DND-41 (cell line): ENCODE data around the gene CREB3L1.

ENCODE experiments used
- ATAC-seq: fragments of 200-7000 bp; cut with Tn5 transposase; 3 replicates; pipeline ENCODE4 v1.9.1; 2021; ENCODE audit warnings: low read depth; ENCODE audit not compliant: insufficient read depth
- DNase-seq: peaks from one replicate; pipeline ENCODE4 v3.0.0-alpha.2; 2020
- H2AFZ ChIP-seq: 2 replicates; pipeline ENCODE4 v1.6.0; 2012; ENCODE audit warnings: low read depth, low read length
- H3K27ac ChIP-seq: 2 replicates; pipeline ENCODE4 v1.5.1; 2012; ENCODE audit warnings: low read length, inconsistent platforms
- H3K27me3 ChIP-seq: fragments of 200-600 bp; sonication (generic); 2 replicates; pipeline ENCODE4 v1.6.0; 2012; ENCODE audit warnings: low read length, mild to moderate bottlenecking, inconsistent platforms; ENCODE audit not compliant: insufficient read depth, poor library complexity
- H3K36me3 ChIP-seq: 2 replicates; pipeline ENCODE4 v1.5.1; 2012; ENCODE audit warnings: low read length, inconsistent platforms; ENCODE audit not compliant: insufficient read depth
- H3K4me1 ChIP-seq: 2 replicates; pipeline ENCODE4 v1.5.1; 2012; ENCODE audit warnings: mild to moderate bottlenecking, low read length; ENCODE audit not compliant: insufficient read depth
- H3K4me2 ChIP-seq: 2 replicates; pipeline ENCODE4 v1.6.0; 2012; ENCODE audit warnings: mild to moderate bottlenecking, moderate library complexity, low read length, inconsistent platforms; ENCODE audit not compliant: insufficient read depth
- H3K4me3 ChIP-seq, 2 experiments: fragments of 200-600 bp in 1 of 2; shearing (Covaris generic) in 1 of 2; 2 replicates each; pipeline ENCODE4 v1.5.1; 2012 to 2016; ENCODE audit warnings: inconsistent platforms in 2 of 2, low read length in 2 of 2, mild to moderate bottlenecking in 2 of 2, low read depth in 1 of 2, moderate library complexity in 1 of 2
- H3K79me2 ChIP-seq: 2 replicates; pipeline ENCODE4 v1.6.0; 2012; ENCODE audit warnings: low read length, inconsistent platforms; ENCODE audit not compliant: insufficient read depth
- H3K9ac ChIP-seq: 2 replicates; pipeline ENCODE4 v1.6.0; 2012; ENCODE audit warnings: low read depth, mild to moderate bottlenecking, inconsistent platforms, low read length, moderate library complexity
- H3K9me3 ChIP-seq: 2 replicates; pipeline ENCODE4 v1.5.1; 2012; ENCODE audit warnings: low read length, moderate library complexity, mild to moderate bottlenecking, inconsistent platforms; ENCODE audit not compliant: insufficient read depth, severe bottlenecking
- H4K20me1 ChIP-seq: 2 replicates; pipeline ENCODE4 v1.6.0; 2012; ENCODE audit warnings: low read length; ENCODE audit not compliant: insufficient read depth
- EZH2 ChIP-seq: IDR thresholded peaks from 3 replicates; pipeline ENCODE4 v1.6.1; 2012; ENCODE audit warnings: borderline replicate concordance, low read depth, mild to moderate bottlenecking, moderate library complexity, low read length, inconsistent platforms; ENCODE audit not compliant: severe bottlenecking
- TF ChIP-seq, protein P1 (sequence below): IDR thresholded peaks from 2 replicates; pipeline ENCODE4 v1.5.1; 2012; ENCODE audit warnings: borderline replicate concordance, low read length, moderate library complexity, mild to moderate bottlenecking; ENCODE audit not compliant: poor library complexity, severe bottlenecking; ENCODE audit errors: extremely low read depth

Gene CREB3L1

DNA sequence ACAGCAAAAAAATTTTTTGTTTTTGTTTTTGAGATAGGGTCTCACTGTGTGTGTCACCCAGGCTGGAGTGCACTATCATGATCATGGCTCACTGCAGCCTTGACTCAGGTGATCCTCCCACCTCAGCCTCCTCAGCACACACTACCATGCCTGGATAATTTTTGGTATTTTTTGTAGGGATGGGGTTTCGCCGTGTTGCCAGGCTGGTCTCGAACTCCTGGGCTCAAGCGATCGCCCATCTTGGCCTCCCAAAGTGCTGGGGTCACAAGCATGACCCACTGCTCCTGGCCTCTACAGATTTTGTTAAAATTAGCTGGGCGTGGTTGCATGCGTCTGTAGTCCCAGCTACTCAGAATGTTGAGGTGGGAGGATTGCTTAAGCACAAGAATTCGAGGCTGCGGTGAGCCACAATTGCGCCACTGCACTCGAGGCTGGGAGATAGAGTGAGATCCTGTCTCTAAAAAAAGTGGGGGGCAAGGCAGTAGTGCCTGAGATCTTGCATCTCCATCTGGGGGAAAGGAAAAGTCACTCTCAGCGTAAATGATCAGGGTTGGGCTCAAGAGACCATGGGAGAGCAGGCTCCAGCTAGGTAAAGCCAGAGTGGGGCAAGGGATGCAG is 59.2 kb downstream of the CREB3L1 start:
- DNase-seq (no peak), ATAC-seq (no peak)
- H3K4me2 ChIP-seq: no peak overlapping the region
- H3K79me2 ChIP-seq: no peaks in the 10 kb centered on the region
- no peak overlapping the region for H2AFZ ChIP-seq
- H3K36me3 ChIP-seq: no peaks in the 10 kb centered on the region
- peaks cover 38% of the 10 kb centered on the region for H3K27me3 ChIP-seq
- H3K9ac ChIP-seq: no peak overlapping the region
- peaks cover 31% of the 10 kb centered on the region for H3K4me1 ChIP-seq
- peaks cover 14% of the 10 kb centered on the region for H4K20me1 ChIP-seq
- TF ChIP-seq, protein P1, sequence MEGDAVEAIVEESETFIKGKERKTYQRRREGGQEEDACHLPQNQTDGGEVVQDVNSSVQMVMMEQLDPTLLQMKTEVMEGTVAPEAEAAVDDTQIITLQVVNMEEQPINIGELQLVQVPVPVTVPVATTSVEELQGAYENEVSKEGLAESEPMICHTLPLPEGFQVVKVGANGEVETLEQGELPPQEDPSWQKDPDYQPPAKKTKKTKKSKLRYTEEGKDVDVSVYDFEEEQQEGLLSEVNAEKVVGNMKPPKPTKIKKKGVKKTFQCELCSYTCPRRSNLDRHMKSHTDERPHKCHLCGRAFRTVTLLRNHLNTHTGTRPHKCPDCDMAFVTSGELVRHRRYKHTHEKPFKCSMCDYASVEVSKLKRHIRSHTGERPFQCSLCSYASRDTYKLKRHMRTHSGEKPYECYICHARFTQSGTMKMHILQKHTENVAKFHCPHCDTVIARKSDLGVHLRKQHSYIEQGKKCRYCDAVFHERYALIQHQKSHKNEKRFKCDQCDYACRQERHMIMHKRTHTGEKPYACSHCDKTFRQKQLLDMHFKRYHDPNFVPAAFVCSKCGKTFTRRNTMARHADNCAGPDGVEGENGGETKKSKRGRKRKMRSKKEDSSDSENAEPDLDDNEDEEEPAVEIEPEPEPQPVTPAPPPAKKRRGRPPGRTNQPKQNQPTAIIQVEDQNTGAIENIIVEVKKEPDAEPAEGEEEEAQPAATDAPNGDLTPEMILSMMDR: no peak
- TF ChIP-seq EZH2: no peak
- H3K4me3 ChIP-seq: no peak overlapping the region
- no peaks in the 10 kb centered on the region for H3K9me3 ChIP-seq
- no peak overlapping the region for H3K27ac ChIP-seq

DNA sequence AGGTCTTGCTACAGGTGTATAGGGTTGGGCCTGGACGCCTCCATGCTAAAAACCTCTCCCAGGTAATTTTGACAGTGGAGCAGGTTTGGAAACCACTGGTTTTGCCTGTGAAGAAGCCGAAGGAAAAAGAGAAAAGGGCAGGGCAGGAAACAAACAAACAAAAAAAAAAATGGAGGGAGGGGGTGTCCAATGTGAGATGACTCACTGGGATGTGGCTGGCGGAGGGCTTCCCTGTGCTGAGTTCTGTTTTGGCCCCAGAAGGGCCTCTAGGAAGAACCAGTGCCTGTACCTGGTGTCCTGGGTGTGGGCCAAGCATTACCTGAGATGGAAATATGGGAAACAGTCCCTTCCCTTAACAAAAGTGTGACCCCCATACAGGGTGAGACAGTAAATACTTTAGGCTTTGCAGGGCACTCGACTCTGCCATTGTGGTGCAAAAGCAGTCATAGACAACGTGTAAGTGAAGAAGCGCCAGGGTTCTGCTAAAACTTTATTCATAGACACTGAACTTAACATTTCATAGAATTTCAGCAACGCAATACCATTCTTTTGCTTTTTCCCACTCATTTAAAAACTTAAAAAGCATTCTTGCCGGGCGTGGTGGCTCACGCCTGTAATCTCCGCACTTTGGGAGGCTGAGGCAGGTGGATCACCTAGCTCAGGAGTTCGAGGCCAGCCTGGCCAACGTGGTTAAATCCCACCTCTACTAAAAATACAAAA is 60.3 kb downstream of the CREB3L1 start:
- Histone ChIP-seq H3K9ac (no peak overlapping the region), H3K27me3 (peaks cover 28% of the 10 kb centered on the region), H2AFZ (no peak overlapping the region), H4K20me1 (peaks cover 7% of the 10 kb centered on the region; the same call in 1 of the 2 replicates), H3K79me2 (no peaks in the 10 kb centered on the region), H3K4me3 (no peak overlapping the region), H3K9me3 (no peaks in the 10 kb centered on the region), H3K36me3 (no peaks in the 10 kb centered on the region), H3K4me2 (no peak overlapping the region), H3K4me1 (peaks cover 31% of the 10 kb centered on the region), H3K27ac (no peak overlapping the region)
- ATAC-seq: no peak
- no peak for DNase-seq
- TF ChIP-seq, protein P1: no peak
- no peak for TF ChIP-seq EZH2

DNA sequence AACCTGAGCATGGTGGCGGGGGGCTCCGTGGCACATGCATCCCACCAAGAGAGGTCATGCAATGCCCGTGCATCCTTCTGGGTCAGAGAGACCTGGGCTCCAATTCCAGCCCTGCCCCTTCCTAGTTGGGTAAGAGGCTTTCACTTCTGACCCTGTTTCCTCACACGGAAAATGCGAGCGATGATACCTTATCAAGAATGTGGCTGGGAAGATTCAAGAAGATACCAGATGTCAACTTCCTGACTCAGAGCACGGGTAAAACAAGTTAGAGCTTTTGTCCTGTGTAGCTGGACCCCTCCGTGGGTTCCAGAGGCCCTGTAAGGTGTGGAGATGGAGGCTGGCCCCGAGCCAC is 61.1 kb downstream of the CREB3L1 start:
- Histone ChIP-seq H3K4me1 (peaks cover 26% of the 10 kb centered on the region), H3K36me3 (no peaks in the 10 kb centered on the region), H3K9ac (no peak overlapping the region), H3K9me3 (no peaks in the 10 kb centered on the region), H4K20me1 (peaks cover 6% of the 10 kb centered on the region; the same call in 1 of the 2 replicates), H3K79me2 (no peaks in the 10 kb centered on the region), H3K4me2 (no peak overlapping the region), H3K4me3 (no peak overlapping the region), H3K27ac (no peak overlapping the region), H3K27me3 (peaks cover 20% of the 10 kb centered on the region), H2AFZ (no peak overlapping the region)
- ATAC-seq: no peak
- no peak for DNase-seq
- TF ChIP-seq, protein P1: no peak
- no peak for TF ChIP-seq EZH2
